ENCODE data around the gene FBRS.

Gene FBRS

GRCh38 chr16:30652718-30653117, 5.5 kb upstream of the FBRS start:
- Histone ChIP-seq H3K4me1 (ENCODE audit: insufficient read depth, low read length) (no peaks in the 10 kb centered on the region; the same call in 1 of the 2 replicates), H3K36me3 (ENCODE audit: insufficient read depth, low read length) (no peaks in the 10 kb centered on the region), H3K9ac (ENCODE audit: low read depth, low read length) (no peak overlapping the region), H3K9me3 (ENCODE audit: control insufficient read depth, insufficient read depth, low read length) (no peaks in the 10 kb centered on the region)

DNA sequence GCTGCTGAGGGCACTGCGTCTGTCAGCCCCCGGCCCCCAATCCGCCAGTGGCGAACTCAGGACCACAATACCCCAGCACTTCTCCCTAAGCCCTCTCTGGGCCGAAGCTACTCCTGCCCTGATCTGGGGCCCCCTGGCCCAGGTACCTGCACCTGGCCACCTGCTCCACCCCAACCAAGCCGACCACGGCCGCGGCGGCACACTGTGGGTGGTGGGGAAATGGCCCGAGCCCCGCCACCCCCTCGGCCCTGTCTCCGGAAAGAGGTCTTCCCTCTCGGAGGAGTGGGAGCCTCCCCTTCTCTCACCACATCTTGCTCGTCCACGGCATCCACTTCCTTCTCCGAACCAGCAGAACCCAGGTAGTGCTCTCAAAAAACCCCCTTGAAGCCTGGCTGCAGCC, 3.4 kb upstream of the FBRS start:
- Histone ChIP-seq H3K4me1 (ENCODE audit: insufficient read depth, low read length) (no peaks in the 10 kb centered on the region; the same call in none of the 2 replicates), H3K9ac (ENCODE audit: low read depth, low read length) (no peak overlapping the region), H3K36me3 (ENCODE audit: insufficient read depth, low read length) (no peaks in the 10 kb centered on the region), H3K9me3 (ENCODE audit: control insufficient read depth, insufficient read depth, low read length) (no peaks in the 10 kb centered on the region)

GRCh38 chr16:30655815-30656347, 2.4 kb upstream of the FBRS start:
- no peak overlapping the region for H3K9ac ChIP-seq (ENCODE audit: low read depth, low read length)
- no peaks in the 10 kb centered on the region for H3K36me3 ChIP-seq (ENCODE audit: insufficient read depth, low read length)
- H3K4me1 ChIP-seq (ENCODE audit: insufficient read depth, low read length): no peaks in the 10 kb centered on the region; the same call in none of the 2 replicates
- no peaks in the 10 kb centered on the region for H3K9me3 ChIP-seq (ENCODE audit: control insufficient read depth, insufficient read depth, low read length)

DNA sequence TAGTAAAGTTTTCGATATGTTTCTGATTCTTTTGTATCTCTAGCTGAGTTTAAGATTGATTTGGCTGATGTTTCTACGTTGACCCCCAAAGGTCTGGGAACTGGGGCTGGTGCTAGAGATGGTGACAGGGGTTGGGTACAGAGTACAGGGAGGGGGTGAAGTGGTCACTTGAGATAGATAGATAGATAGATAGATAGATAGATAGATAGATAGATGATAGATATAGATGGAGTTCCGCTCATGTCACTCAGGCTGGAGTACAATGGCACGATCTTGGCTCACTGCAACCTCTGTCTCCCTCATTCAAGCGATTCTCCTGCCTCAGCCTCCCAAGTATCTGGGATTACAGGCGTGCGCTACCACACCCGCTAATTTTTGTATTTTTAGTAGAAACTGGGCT, 1.8 kb upstream of the FBRS start:
- no peaks in the 10 kb centered on the region; the same call in none of the 2 replicates for H3K4me1 ChIP-seq (ENCODE audit: insufficient read depth, low read length)

GRCh38 chr16:30656974-30657865, 1.0 kb upstream of the FBRS start:
- Histone ChIP-seq H3K9ac (ENCODE audit: low read depth, low read length) (peak overlapping the region; percentile 65), H3K36me3 (ENCODE audit: insufficient read depth, low read length) (no peaks in the 10 kb centered on the region; the same call in 1 of the 2 replicates), H3K4me1 (ENCODE audit: insufficient read depth, low read length) (no peaks in the 10 kb centered on the region; the same call in none of the 2 replicates), H3K9me3 (ENCODE audit: control insufficient read depth, insufficient read depth, low read length) (no peaks in the 10 kb centered on the region)

More for the DNA sequence above, 1.8 kb upstream of the FBRS start:
- Histone ChIP-seq H3K9ac (ENCODE audit: low read depth, low read length) (no peak overlapping the region), H3K36me3 (ENCODE audit: insufficient read depth, low read length) (no peaks in the 10 kb centered on the region), H3K9me3 (ENCODE audit: control insufficient read depth, insufficient read depth, low read length) (no peaks in the 10 kb centered on the region)

GRCh38 chr16:30658731-30659506, 688 bp downstream of the FBRS start:
- peak overlapping the region; percentile 91 for H3K9ac ChIP-seq (ENCODE audit: low read depth, low read length)

GRCh38 chr16:30659507-30660423, 1.5 kb downstream of the FBRS start:
- H3K4me1 ChIP-seq (ENCODE audit: insufficient read depth, low read length): no peaks in the 10 kb centered on the region; the same call in none of the 2 replicates
- peak overlapping the region; percentile 91 for H3K9ac ChIP-seq (ENCODE audit: low read depth, low read length)
- no peaks in the 10 kb centered on the region for H3K9me3 ChIP-seq (ENCODE audit: control insufficient read depth, insufficient read depth, low read length)
- H3K36me3 ChIP-seq (ENCODE audit: insufficient read depth, low read length): peaks cover 4% of the 10 kb centered on the region; the same call in 1 of the 2 replicates

More at GRCh38 chr16:30658731-30659506, 688 bp downstream of the FBRS start:
- H3K9me3 ChIP-seq (ENCODE audit: control insufficient read depth, insufficient read depth, low read length): no peaks in the 10 kb centered on the region
- H3K4me1 ChIP-seq (ENCODE audit: insufficient read depth, low read length): no peaks in the 10 kb centered on the region; the same call in none of the 2 replicates
- peaks cover 4% of the 10 kb centered on the region; the same call in 1 of the 2 replicates for H3K36me3 ChIP-seq (ENCODE audit: insufficient read depth, low read length)

DNA sequence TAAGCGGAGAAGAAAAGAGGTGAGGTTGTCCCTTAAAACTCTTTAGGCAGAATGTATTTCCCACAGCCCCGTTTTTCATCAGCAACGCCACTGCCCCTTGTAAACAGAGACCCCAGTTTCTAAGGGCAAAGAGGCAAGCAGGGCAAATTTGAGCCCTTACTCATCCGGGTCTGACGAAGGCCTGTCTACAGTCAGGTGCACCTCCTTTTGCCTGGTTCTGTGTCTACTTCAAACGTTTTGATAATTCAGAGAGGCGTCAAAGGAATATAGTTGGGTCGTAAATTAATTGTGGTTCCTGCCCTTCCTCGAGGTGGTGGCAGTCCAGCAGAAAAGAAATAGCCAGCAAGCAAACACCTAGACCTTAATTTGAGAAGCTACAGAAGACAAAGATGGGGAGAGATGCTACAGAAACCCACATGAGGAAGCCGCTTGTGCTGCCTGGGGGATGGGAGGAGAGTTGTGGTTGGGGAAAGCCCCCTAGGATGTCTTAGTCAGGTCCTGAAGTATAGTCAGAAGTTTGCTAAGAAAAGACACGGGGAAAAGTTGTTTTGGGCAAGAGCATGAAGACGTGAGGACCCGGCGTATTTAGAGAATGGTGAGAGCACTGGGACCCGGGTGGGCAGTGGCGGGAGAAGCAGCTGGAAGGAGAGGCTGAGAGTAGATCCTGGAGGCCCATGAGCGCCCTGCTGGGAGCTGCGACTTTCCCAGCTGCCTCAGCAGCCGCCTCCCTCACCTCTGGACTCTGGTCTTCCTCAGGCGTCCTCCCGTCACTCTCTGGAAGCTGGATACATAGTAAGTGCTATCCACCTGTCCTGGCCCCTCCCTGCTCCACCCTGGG, 2.4 kb downstream of the FBRS start:
- no peaks in the 10 kb centered on the region; the same call in none of the 2 replicates for H3K4me1 ChIP-seq (ENCODE audit: insufficient read depth, low read length)
- peak overlapping the region; percentile 91; the same call in 1 of the 2 replicates for H3K9ac ChIP-seq (ENCODE audit: low read depth, low read length)
- peaks cover 7% of the 10 kb centered on the region; the same call in 1 of the 2 replicates for H3K36me3 ChIP-seq (ENCODE audit: insufficient read depth, low read length)
- no peaks in the 10 kb centered on the region for H3K9me3 ChIP-seq (ENCODE audit: control insufficient read depth, insufficient read depth, low read length)

DNA sequence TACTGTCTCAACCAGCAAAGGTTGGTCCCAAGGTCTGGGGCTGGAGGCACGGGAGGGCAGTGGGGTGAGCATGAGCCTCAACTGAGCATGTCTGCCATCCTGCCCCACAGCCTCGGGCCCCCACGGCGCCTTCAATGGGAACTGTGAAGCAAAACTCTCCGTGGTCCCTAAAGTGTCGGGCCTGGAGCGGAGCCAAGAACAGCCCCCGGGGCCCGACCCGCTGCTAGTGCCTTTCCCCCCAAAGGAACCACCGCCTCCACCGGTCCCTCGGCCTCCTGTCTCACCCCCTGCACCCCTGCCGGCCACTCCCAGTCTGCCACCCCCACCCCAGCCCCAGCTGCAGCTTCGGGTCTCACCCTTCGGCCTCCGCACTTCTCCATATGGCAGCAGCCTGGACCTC, 4.2 kb downstream of the FBRS start:
- H3K9ac ChIP-seq (ENCODE audit: low read depth, low read length): no peak overlapping the region

DNA sequence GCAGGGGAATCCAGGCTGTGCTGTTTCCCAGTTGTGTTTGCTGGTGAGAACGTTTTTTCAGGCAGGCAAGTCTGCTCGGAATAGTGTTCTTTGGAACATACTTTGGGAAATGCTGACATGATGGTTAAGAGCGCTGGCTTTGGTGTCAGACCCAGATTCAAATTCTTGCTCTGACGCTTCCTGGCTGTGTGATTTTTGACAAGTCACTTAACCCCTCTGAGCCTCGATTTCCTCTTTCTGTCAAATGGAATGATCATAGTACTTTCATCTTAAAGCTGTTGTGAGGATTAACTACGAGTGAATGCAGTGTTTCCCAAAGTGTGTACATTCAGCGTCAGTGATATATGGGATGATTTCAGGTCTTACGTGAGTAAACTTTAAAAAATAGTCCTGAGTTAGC, 4.8 kb downstream of the FBRS start:
- no peaks in the 10 kb centered on the region for H3K9me3 ChIP-seq (ENCODE audit: control insufficient read depth, insufficient read depth, low read length)
- H3K36me3 ChIP-seq (ENCODE audit: insufficient read depth, low read length): peaks cover 7% of the 10 kb centered on the region; the same call in 1 of the 2 replicates
- no peaks in the 10 kb centered on the region; the same call in none of the 2 replicates for H3K4me1 ChIP-seq (ENCODE audit: insufficient read depth, low read length)
- H3K9ac ChIP-seq (ENCODE audit: low read depth, low read length): no peak overlapping the region

More for the DNA sequence above, 4.2 kb downstream of the FBRS start:
- Histone ChIP-seq H3K4me1 (ENCODE audit: insufficient read depth, low read length) (no peaks in the 10 kb centered on the region; the same call in none of the 2 replicates), H3K36me3 (ENCODE audit: insufficient read depth, low read length) (peaks cover 7% of the 10 kb centered on the region; the same call in 1 of the 2 replicates), H3K9me3 (ENCODE audit: control insufficient read depth, insufficient read depth, low read length) (no peaks in the 10 kb centered on the region)

- Histone ChIP-seq H3K9ac (ENCODE audit: low read depth, low read length) (no peak overlapping the region), H3K4me1 (ENCODE audit: insufficient read depth, low read length) (no peaks in the 10 kb centered on the region; the same call in none of the 2 replicates), H3K36me3 (ENCODE audit: insufficient read depth, low read length) (peaks cover 7% of the 10 kb centered on the region; the same call in 1 of the 2 replicates), H3K9me3 (ENCODE audit: control insufficient read depth, insufficient read depth, low read length) (no peaks in the 10 kb centered on the region)
Observed at GRCh38 chr16:30663820-30664219, 5.6 kb downstream of the FBRS start.

DNA sequence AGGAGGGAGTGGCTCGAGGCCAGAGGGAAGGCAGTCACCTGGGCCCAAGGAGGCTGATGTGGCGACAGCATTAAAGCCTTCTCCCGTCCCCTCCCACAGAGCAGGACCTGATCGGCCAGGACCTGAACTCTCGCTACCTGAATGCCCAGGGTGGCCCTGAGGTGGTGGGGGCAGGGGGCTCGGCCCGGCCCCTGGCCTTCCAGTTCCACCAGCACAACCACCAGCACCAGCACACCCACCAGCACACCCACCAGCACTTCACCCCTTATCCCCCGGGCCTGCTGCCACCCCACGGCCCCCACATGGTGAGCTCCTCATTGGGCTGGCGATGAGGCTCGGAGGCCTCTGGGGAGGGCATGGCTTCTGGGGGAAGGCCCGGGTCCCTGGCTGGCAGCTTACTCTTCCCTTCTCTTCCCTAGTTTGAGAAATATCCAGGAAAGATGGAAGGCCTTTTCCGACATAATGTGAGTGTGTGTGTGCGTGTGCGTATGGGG, 6.4 kb downstream of the FBRS start:
- H3K9ac ChIP-seq (ENCODE audit: low read depth, low read length): no peak overlapping the region
- H3K36me3 ChIP-seq (ENCODE audit: insufficient read depth, low read length): peaks cover 7% of the 10 kb centered on the region; the same call in 1 of the 2 replicates
- no peaks in the 10 kb centered on the region for H3K9me3 ChIP-seq (ENCODE audit: control insufficient read depth, insufficient read depth, low read length)
- H3K4me1 ChIP-seq (ENCODE audit: insufficient read depth, low read length): no peaks in the 10 kb centered on the region; the same call in none of the 2 replicates

Measured in ES-I3 (cell line).